GM12865 (cell line): Measurements from ENCODE around the gene MAML3.

Experiments used
- DNase-seq: peaks from one replicate; pipeline ENCODE4 v3.0.0; 2010; ENCODE audit warnings: low read depth
- H3K4me3 ChIP-seq: 2 replicates; pipeline ENCODE4 v1.5.1; 2011; ENCODE audit warnings: mild to moderate bottlenecking, low read depth, low read length, control low read depth
- TF ChIP-seq, protein P1 (sequence below): IDR thresholded peaks from 2 replicates; pipeline ENCODE4 v1.5.1; 2011; ENCODE audit warnings: low read length, control low read depth, low read depth, inconsistent platforms; ENCODE audit not compliant: insufficient read depth; ENCODE audit errors: missing control alignments

Gene MAML3

GRCh38 chr4:139789096-139789654 is 364.8 kb downstream of the MAML3 start:
- no peak overlapping the region for H3K4me3 ChIP-seq
- TF ChIP-seq, protein P1, sequence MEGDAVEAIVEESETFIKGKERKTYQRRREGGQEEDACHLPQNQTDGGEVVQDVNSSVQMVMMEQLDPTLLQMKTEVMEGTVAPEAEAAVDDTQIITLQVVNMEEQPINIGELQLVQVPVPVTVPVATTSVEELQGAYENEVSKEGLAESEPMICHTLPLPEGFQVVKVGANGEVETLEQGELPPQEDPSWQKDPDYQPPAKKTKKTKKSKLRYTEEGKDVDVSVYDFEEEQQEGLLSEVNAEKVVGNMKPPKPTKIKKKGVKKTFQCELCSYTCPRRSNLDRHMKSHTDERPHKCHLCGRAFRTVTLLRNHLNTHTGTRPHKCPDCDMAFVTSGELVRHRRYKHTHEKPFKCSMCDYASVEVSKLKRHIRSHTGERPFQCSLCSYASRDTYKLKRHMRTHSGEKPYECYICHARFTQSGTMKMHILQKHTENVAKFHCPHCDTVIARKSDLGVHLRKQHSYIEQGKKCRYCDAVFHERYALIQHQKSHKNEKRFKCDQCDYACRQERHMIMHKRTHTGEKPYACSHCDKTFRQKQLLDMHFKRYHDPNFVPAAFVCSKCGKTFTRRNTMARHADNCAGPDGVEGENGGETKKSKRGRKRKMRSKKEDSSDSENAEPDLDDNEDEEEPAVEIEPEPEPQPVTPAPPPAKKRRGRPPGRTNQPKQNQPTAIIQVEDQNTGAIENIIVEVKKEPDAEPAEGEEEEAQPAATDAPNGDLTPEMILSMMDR, result no peak
- no peak for DNase-seq

GRCh38 chr4:139786494-139787354 is 367.3 kb downstream of the MAML3 start:
- TF ChIP-seq, protein P1, result no peak
- no peak for DNase-seq

DNA sequence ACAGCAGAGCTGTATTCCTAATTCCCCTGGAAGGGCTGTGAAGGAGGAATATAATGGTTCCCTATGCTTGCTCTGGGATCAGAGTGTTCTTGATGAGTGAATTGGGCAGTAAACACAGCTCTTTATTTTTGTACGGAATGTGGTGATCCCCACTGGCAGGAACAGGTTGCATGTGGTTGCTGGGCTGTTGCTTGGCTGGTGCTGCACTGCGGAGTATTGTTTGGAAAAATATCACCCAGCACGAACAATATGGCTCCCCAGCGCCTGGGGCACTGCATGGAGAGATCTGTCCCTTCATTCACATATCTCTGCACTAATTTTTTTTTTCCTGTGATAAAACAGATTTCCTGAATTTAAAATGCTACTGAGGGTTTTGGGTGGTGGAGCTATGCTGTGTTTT is 368.6 kb downstream of the MAML3 start:
- no peak for DNase-seq
- H3K4me3 ChIP-seq, result no peak overlapping the region
- TF ChIP-seq, protein P1, result no peak

More at GRCh38 chr4:139786494-139787354, 367.3 kb downstream of the MAML3 start:
- no peak overlapping the region for H3K4me3 ChIP-seq

DNA sequence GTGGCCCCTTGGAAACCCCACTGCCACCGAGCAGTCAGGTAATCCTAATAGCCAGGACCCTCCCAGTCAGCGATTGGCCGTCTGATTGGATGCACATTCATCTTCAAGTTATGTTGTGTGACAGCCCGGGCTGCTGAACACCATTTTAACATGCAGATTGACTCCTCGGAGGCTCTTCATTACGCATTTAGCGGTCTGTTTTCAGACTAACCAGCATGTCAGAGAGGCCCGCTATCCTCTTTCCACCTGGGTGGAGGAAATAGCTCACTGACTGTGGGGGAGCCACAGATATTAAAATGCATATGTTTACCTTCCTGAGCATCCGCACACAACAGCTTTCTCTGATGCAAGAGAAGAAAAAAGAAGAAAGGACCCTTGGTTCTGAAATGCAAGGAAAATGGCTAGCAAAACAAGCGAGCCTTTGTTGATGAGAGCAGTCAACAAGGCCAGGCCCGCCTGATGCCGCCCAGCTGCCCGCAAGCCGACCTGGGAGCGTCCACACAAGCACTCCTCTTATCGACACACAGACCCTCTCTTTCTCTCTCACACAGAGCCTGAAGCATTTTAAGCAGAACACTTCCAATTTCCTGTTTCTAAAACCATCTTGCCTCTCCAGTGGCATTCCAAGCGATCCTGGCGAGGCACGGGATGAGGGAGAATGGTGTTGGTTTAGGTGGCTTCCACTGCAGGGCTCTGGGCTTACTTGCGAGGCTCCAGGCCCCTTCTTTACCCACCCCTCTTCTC is 370.1 kb downstream of the MAML3 start:
- H3K4me3 ChIP-seq, result no peak overlapping the region
- no peak for DNase-seq
- TF ChIP-seq, protein P1, result no peak

DNA sequence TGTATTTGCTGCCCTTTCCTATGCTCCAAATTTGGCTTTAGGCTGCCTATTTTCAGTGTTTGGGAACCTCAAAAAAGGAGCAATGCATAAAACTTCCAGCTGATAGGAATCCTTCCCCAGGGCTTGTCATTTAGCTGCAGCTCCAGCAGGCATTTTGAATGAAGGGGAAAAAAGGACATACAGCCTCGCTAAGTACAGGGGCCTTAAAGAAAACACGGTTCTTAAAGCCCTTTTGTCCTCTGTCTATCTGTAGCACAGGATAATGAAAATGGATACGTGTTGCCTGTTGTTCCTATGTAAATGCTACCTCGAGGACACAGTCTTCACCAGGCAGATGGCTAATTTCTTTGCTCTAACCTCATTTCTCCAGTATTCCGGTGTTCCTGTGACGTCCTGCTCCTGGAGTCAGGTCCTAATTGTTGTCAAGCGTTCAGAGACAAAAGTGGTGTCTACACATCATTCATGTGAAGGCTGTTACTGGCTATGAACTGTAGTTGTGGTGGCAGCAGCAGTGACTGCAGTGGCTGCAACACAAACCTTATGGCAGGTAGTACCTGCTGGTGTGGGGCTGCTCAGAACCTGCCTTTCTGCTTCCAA is 371.0 kb downstream of the MAML3 start:
- no peak for DNase-seq
- TF ChIP-seq, protein P1, result no peak
- no peak overlapping the region for H3K4me3 ChIP-seq

- DNase-seq, result no peak
- TF ChIP-seq, protein P1, result no peak
- H3K4me3 ChIP-seq, result no peak overlapping the region
These were observed 372.9 kb downstream of the MAML3 start for GRCh38 chr4:139781066-139781465.
